Astrocyte (in vitro differentiated cells and primary cell): ENCODE measurements around the gene ZNF385C. TPM values are rescaled to one million over a fixed set of nuclear protein-coding genes. Genes with fewer than 3 reads are reported as not detected.

Source experiments
- DNase-seq: peaks from one replicate; pipeline ENCODE4 v3.0.0-alpha.2; 2010; ENCODE audit warnings: low read depth
- FAIRE-seq: peaks from 2 replicates; lab custom pipeline; 2011; peaks lifted over from hg19 to GRCh38; lab: Jason Lieb, UNC
- H2AFZ ChIP-seq: 2 replicates; pipeline ENCODE4 v1.6.0; 2012; ENCODE audit warnings: low read depth, low read length, inconsistent platforms
- H3K27ac ChIP-seq: 2 replicates; pipeline ENCODE4 v1.5.1; 2011; ENCODE audit warnings: low read depth, low read length, inconsistent platforms
- H3K27me3 ChIP-seq: 2 replicates; pipeline ENCODE4 v1.6.0; 2011; ENCODE audit warnings: low read length, inconsistent platforms; ENCODE audit not compliant: insufficient read depth
- H3K36me3 ChIP-seq: 2 replicates; pipeline ENCODE4 v1.5.1; 2011; ENCODE audit warnings: low read length, inconsistent platforms; ENCODE audit not compliant: insufficient read depth
- H3K4me1 ChIP-seq: 2 replicates; pipeline ENCODE4 v1.5.1; 2011; ENCODE audit warnings: low read length, inconsistent platforms; ENCODE audit not compliant: insufficient read depth
- H3K4me2 ChIP-seq: 2 replicates; pipeline ENCODE4 v1.6.0; 2012; ENCODE audit warnings: low read length, inconsistent platforms
- H3K4me3 ChIP-seq: 2 replicates; pipeline ENCODE4 v1.5.1; 2011; ENCODE audit warnings: low read depth, mild to moderate bottlenecking, low read length, inconsistent platforms; ENCODE audit not compliant: insufficient read depth
- H3K79me2 ChIP-seq: 2 replicates; pipeline ENCODE4 v1.6.0; 2012; ENCODE audit warnings: mild to moderate bottlenecking, low read length, inconsistent platforms; ENCODE audit not compliant: insufficient read depth
- H3K9ac ChIP-seq: 2 replicates; pipeline ENCODE4 v1.6.0; 2012; ENCODE audit warnings: mild to moderate bottlenecking, low read length, inconsistent platforms
- H3K9me3 ChIP-seq: 2 replicates; pipeline ENCODE4 v1.5.1; 2012; ENCODE audit warnings: low read depth, mild to moderate bottlenecking, low read length, inconsistent platforms; ENCODE audit not compliant: insufficient read depth
- H4K20me1 ChIP-seq: 2 replicates; pipeline ENCODE4 v1.6.0; 2012; ENCODE audit warnings: low read length, inconsistent platforms; ENCODE audit not compliant: insufficient read depth
- H3K27ac Mint-ChIP-seq: one replicate; pipeline ENCODE4 v1.8.0; 2021; ENCODE audit warnings: mild to moderate bottlenecking, mixed read lengths; ENCODE audit not compliant: unreplicated experiment
- H3K27me3 Mint-ChIP-seq: one replicate; pipeline ENCODE4 v1.8.0; 2021; ENCODE audit warnings: low read depth, mixed read lengths; ENCODE audit not compliant: unreplicated experiment
- H3K36me3 Mint-ChIP-seq: one replicate; pipeline ENCODE4 v1.8.0; 2021; ENCODE audit warnings: low read depth, mixed read lengths; ENCODE audit not compliant: unreplicated experiment
- H3K4me1 Mint-ChIP-seq: one replicate; pipeline ENCODE4 v1.8.0; 2021; ENCODE audit warnings: low read depth, mixed read lengths; ENCODE audit not compliant: unreplicated experiment
- H3K4me3 Mint-ChIP-seq: one replicate; pipeline ENCODE4 v1.8.0; 2021; ENCODE audit warnings: mild to moderate bottlenecking, moderate library complexity, mixed read lengths; ENCODE audit not compliant: unreplicated experiment
- H3K9me3 Mint-ChIP-seq: one replicate; pipeline ENCODE4 v1.8.0; 2021; ENCODE audit warnings: mild to moderate bottlenecking, mixed read lengths; ENCODE audit not compliant: unreplicated experiment
- EZH2 ChIP-seq: IDR thresholded peaks from 2 replicates; pipeline ENCODE4 v1.6.1; 2012; ENCODE audit warnings: mild to moderate bottlenecking, low read length, inconsistent platforms; ENCODE audit not compliant: insufficient read depth
- total RNA-seq: library from RNA; stranded (reverse); gene quantifications from 2 replicates; pipeline ENCODE4 v1.2.1, GENCODE V29; 2021
- TF ChIP-seq, protein P1 (sequence below): IDR thresholded peaks from 2 replicates; pipeline ENCODE4 v1.5.1; 2011; ENCODE audit warnings: low read depth, mild to moderate bottlenecking, inconsistent platforms, low read length, moderate library complexity; ENCODE audit not compliant: insufficient read depth

The ZNF385C gene
- total RNA-seq, 1 donor from 2014 or later, result 0.39 TPM

DNA sequence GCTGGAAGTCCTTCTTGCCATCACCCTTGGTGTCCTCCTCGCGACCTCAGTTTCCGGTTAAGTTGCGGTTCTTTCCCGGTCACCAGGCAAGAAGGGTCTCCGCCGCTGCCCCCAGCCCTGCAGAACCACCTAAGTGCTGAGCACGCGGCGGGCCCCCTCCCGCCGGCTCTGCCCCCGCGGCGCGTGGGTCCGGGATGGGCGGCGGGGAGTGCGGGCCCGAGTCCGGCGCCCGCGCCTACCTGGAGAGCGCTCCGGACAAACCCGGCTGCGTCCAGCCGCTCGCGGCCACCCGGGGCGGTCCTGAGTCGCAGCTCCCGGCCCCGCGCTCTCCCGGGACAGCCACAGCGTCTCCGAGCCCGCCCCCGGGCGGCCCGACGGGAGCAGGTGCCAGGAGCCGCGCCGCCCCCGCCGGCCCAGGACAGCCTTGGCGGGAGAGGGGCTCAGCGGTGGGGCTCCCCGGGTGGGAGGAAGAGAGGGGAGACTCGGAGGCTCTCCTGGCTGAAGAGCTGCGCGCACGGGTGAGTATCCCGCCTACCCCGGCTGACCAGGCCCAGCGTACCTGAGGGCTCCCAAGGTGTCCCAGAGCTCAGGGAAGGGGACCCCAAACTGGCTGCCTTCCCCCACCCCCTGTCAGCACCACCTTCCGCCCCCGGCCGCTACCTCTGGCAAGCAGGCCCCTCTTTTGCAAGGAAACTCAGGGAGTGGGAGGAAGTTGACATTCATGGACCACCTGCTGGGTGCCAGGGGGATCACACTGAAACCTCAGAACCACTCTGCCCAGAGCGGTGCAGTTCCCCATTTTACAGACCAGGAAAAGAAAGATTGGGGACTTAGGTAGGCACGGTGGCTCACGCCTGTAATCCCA lies 25.7 kb downstream of the ZNF385C start:
- Histone ChIP-seq H3K9me3 (no peaks in the 10 kb centered on the region), H3K4me1 (no peaks in the 10 kb centered on the region), H3K9ac (no peak overlapping the region), H3K27ac (no peak overlapping the region), H3K4me2 (peak overlapping the region; percentile 77), H3K27me3 (peaks cover 11% of the 10 kb centered on the region), H3K79me2 (no peaks in the 10 kb centered on the region), H2AFZ (peak overlapping the region; percentile 45), H4K20me1 (no peaks in the 10 kb centered on the region), H3K4me3 (peak overlapping the region; percentile 48), H3K36me3 (no peaks in the 10 kb centered on the region)
- FAIRE-seq, result no peak
- Mint-ChIP-seq H3K27me3 (peaks cover 48% of the 10 kb centered on the region), H3K4me3 (no peak overlapping the region), H3K9me3 (no peaks in the 10 kb centered on the region), H3K27ac (no peak overlapping the region), H3K36me3 (no peaks in the 10 kb centered on the region), H3K4me1 (no peaks in the 10 kb centered on the region)
- no peak for DNase-seq
- TF ChIP-seq, protein P1, sequence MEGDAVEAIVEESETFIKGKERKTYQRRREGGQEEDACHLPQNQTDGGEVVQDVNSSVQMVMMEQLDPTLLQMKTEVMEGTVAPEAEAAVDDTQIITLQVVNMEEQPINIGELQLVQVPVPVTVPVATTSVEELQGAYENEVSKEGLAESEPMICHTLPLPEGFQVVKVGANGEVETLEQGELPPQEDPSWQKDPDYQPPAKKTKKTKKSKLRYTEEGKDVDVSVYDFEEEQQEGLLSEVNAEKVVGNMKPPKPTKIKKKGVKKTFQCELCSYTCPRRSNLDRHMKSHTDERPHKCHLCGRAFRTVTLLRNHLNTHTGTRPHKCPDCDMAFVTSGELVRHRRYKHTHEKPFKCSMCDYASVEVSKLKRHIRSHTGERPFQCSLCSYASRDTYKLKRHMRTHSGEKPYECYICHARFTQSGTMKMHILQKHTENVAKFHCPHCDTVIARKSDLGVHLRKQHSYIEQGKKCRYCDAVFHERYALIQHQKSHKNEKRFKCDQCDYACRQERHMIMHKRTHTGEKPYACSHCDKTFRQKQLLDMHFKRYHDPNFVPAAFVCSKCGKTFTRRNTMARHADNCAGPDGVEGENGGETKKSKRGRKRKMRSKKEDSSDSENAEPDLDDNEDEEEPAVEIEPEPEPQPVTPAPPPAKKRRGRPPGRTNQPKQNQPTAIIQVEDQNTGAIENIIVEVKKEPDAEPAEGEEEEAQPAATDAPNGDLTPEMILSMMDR, result no peak
- peak; percentile 84 for TF ChIP-seq EZH2

DNA sequence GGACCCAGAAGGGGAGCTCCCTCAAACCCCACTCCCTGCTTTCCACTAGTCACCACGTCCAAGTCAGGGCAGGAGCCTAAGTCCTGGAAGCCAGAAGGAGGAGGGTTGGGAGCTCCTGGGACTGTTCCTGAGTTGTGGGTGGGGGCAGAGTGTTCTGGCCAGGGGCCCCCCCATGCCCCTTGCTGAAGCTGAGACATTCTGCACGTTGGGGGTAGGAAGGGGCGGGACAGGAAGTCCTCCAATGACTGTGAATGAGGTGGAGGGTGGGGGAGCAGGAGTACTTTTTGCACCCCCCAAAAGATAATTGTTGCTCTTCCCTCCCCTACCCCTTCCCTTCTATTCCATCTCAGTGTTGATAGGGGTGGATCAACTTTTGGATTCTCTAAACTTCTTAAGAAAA lies 26.5 kb downstream of the ZNF385C start:
- peak overlapping the region; percentile 77 for H3K4me2 ChIP-seq

More for the DNA sequence above, 26.5 kb downstream of the ZNF385C start:
- H3K4me3 ChIP-seq, result no peak overlapping the region
- FAIRE-seq (no peak), DNase-seq (no peak)
- no peaks in the 10 kb centered on the region for H4K20me1 ChIP-seq
- no peaks in the 10 kb centered on the region for H3K36me3 Mint-ChIP-seq
- peaks cover 48% of the 10 kb centered on the region for H3K27me3 Mint-ChIP-seq
- no peak for TF ChIP-seq EZH2
- TF ChIP-seq, protein P1, result no peak
- no peak overlapping the region for H3K9ac ChIP-seq
- H3K27ac Mint-ChIP-seq, result no peak overlapping the region
- H3K79me2 ChIP-seq, result no peaks in the 10 kb centered on the region
- H3K36me3 ChIP-seq, result no peaks in the 10 kb centered on the region
- no peak overlapping the region for H3K4me3 Mint-ChIP-seq
- H2AFZ ChIP-seq, result no peak overlapping the region
- H3K4me1 ChIP-seq, result no peaks in the 10 kb centered on the region
- H3K4me1 Mint-ChIP-seq, result no peaks in the 10 kb centered on the region
- H3K27ac ChIP-seq, result no peak overlapping the region
- no peaks in the 10 kb centered on the region for H3K9me3 Mint-ChIP-seq
- peaks cover 11% of the 10 kb centered on the region for H3K27me3 ChIP-seq
- H3K9me3 ChIP-seq, result no peaks in the 10 kb centered on the region
